Activated naive CD4-positive, alpha-beta T cell treated with anti-CD3 and anti-CD28 coated beads, Interleukin-2, amount 50 U/mL, for 24 hours (primary cell): Measurements from ENCODE around the gene KREMEN1.
A peak's percentile ranks its signal among the peaks of the same experiment; 100 is the strongest.
"Not testable (repeated sequence)": the region's sequence is repeated elsewhere in the genome, so short reads cannot be mapped to it uniquely, and the experiment has no call there.

Source experiments
- H3K27ac Mint-ChIP-seq: one replicate; pipeline ENCODE4 v1.8.0; 2021; ENCODE audit warnings: mild to moderate bottlenecking, mixed read lengths
- H3K27me3 Mint-ChIP-seq: one replicate; pipeline ENCODE4 v1.8.0; 2021; ENCODE audit warnings: mixed read lengths
- H3K36me3 Mint-ChIP-seq: one replicate; pipeline ENCODE4 v1.8.0; 2021; ENCODE audit warnings: mixed read lengths
- H3K4me1 Mint-ChIP-seq: one replicate; pipeline ENCODE4 v1.8.0; 2021; ENCODE audit warnings: mixed read lengths
- H3K4me3 Mint-ChIP-seq: one replicate; pipeline ENCODE4 v1.8.0; 2021; ENCODE audit warnings: mild to moderate bottlenecking, mixed read lengths
- H3K9me3 Mint-ChIP-seq: one replicate; pipeline ENCODE4 v1.8.0; 2021; ENCODE audit warnings: mixed read lengths

Gene KREMEN1, protein sequence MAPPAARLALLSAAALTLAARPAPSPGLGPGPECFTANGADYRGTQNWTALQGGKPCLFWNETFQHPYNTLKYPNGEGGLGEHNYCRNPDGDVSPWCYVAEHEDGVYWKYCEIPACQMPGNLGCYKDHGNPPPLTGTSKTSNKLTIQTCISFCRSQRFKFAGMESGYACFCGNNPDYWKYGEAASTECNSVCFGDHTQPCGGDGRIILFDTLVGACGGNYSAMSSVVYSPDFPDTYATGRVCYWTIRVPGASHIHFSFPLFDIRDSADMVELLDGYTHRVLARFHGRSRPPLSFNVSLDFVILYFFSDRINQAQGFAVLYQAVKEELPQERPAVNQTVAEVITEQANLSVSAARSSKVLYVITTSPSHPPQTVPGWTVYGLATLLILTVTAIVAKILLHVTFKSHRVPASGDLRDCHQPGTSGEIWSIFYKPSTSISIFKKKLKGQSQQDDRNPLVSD

GRCh38 chr22:29072979-29073617, at the start of gene KREMEN1:
TSS of gene KREMEN1 (plus strand) at chr22:29073035. CDS start at chr22:29073131, 96 bp downstream.
- Mint-ChIP-seq H3K4me1 (peaks cover 26% of the 10 kb centered on the region), H3K36me3 (peaks cover 2% of the 10 kb centered on the region), H3K27me3 (peaks cover 30% of the 10 kb centered on the region), H3K9me3 (no peaks in the 10 kb centered on the region), H3K27ac (no peak within 1 kb of the TSS), H3K4me3 (peak within 1 kb of the TSS; percentile 78)

DNA sequence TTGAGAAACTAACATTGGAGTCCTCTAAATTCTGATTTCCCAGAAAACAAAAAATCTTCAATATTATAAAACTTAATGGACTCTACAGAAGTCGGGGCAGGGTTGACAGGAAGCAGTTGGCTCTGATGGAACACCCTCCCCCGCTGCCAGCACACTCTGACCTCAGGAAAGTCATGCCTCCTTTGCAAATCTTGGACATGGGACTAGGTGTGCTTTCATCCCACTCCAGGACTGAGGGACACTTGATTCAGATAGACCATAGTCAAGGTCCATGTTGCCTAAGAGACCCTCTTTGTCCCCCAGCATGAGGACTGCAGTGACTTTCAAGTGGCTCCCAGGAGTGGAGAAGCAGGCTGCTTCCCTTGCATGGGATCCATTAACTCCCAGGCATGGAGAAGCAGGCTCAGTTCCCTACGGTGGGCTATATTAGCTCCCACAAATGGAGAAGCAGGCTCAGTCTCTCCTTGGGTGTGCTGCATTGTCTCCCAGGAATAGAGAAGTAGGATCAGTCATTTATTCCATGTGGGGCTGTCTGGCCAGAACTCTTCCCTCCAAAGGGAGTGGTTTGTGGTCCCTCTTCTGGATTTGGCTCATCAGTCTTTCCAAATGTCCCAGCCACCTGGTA, 49.6 kb upstream of the KREMEN1 start:
- H3K4me3 Mint-ChIP-seq: no peak overlapping the region
- peaks cover 5% of the 10 kb centered on the region for H3K27me3 Mint-ChIP-seq
- H3K27ac Mint-ChIP-seq: no peak overlapping the region
- H3K4me1 Mint-ChIP-seq: no peaks in the 10 kb centered on the region
- H3K36me3 Mint-ChIP-seq: peaks cover 3% of the 10 kb centered on the region
- peaks cover 4% of the 10 kb centered on the region for H3K9me3 Mint-ChIP-seq

DNA sequence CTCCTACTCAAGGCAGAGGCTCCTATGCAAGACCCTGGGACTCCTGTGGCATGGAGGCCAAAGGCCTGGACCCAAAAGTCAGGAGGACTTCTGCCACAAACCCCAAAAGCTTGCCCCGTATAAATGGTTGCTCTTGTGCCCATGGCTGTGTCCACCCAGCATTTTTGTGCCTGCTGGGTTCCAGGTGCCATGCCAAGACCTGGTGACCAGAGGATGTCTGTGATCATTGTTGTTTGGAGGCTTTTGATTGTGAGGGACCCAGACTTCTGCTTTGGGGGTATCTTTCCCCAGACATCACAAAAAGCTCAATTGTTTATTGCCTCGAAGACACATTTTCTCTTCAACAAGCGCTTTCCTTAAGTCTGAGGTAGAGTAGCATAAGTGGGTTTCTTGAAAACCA, 46.3 kb upstream of the KREMEN1 start:
- Mint-ChIP-seq H3K27me3 (peaks cover 24% of the 10 kb centered on the region), H3K9me3 (no peaks in the 10 kb centered on the region), H3K36me3 (peaks cover 2% of the 10 kb centered on the region), H3K27ac (no peak overlapping the region), H3K4me1 (peaks cover 15% of the 10 kb centered on the region), H3K4me3 (no peak overlapping the region)

- Mint-ChIP-seq H3K36me3 (peaks cover 2% of the 10 kb centered on the region), H3K9me3 (no peaks in the 10 kb centered on the region), H3K4me1 (peaks cover 15% of the 10 kb centered on the region), H3K27me3 (peaks cover 27% of the 10 kb centered on the region), H3K27ac (no peak overlapping the region), H3K4me3 (no peak overlapping the region)
Measured at GRCh38 chr22:29028468-29028867, 44.4 kb upstream of the KREMEN1 start.

DNA sequence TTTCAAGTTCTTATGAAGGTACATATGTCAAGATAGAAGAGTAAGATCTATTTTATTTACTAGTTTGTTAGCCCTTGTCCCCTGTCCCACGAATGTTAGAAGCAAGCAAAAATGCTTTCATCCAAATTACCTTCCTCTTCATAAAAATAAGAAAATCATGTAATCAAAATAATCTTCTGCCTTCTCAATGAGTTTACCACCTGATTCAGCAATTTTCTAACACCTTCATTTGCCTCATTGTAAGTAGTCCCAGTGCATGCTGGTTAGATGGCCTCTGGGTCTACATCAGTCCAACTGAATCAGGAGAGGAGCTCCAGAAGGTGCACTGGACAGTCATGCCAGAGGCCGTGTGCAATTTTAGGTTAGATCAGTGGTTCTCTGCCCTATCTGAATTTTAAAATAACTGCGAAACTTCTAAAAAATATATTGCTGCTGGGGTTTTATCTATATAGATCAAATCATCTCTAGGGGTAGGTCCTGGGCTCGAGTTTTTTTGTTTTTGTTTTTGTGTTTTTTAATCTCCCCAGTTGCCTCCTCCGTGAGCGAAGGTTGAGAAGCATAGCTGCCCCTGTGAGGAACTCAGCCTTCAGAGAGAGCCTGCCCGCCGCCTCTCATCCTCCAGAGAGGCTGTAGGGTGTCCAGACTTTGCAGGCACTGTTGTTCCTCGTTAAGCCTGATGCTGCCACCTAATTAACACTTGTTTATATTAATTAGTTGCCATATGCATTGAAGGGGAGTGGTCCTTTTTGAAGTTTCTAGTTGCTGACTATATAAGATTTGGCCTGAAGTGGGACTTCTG, 43.4 kb upstream of the KREMEN1 start:
- Mint-ChIP-seq H3K27me3 (peaks cover 25% of the 10 kb centered on the region), H3K4me1 (peaks cover 15% of the 10 kb centered on the region), H3K27ac (no peak overlapping the region), H3K36me3 (peaks cover 2% of the 10 kb centered on the region), H3K9me3 (no peaks in the 10 kb centered on the region), H3K4me3 (no peak overlapping the region)

DNA sequence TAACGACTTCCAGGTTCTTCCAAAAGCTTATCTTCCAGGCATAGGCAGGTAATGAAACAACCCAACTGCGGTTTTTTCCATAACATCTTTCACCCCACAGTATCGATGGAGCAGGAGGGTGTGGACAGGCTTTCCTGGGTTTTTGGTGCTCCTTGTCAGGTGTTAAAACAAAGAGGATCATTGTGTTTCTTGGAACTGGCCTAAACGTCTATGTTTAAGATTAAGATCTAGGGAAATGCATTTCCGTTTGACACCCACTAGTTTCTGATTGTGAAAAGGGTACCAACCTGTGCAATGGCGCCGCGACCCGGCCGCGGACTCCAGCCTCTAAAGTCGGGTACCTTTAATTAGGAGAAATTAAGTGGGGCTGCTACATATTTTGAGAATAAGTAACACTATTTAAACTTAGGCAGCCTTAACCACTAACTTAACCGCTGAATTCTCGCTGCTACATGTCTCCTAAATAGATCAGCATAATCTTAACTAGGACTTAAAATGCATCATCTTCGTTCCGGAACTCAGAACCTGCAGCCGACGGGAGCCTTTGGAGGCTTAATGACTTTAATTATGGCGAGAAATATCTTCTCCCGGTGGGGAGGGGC, 42.7 kb upstream of the KREMEN1 start:
- peaks cover 2% of the 10 kb centered on the region for H3K36me3 Mint-ChIP-seq
- peak overlapping the region; percentile 39 for H3K4me3 Mint-ChIP-seq
- H3K4me1 Mint-ChIP-seq: peaks cover 15% of the 10 kb centered on the region
- peaks cover 25% of the 10 kb centered on the region for H3K27me3 Mint-ChIP-seq
- no peak overlapping the region for H3K27ac Mint-ChIP-seq
- no peaks in the 10 kb centered on the region for H3K9me3 Mint-ChIP-seq

DNA sequence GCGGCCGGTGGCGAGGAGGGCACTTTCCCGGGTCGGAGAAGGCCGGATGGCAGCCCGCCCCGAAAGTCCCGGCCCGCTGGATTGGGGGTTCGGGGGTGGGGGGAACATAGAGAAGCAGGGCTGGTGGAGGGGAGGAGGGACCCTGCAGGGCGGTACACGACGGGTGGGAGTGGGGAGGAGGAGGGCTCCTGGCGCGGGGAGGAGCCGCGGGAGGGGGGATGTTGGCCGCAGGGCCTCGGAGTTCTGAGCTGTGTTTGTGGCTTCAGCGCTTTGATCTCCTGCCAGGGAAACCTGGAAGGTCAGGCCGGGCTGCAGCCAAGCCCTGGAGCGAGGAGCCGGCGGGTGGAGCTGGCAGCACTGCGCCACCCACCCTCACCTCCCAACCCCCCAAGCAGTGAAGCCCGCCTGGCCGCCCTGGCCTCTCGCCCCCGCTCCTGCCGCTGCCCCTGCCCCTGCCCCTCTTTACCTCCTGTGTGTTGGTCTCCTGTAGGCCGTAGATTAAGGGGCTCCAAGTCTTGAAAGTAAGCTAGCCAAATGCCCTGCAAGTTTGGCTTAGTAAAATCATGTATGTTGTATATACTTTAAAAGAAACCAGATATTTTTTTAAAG, 42.1 kb upstream of the KREMEN1 start:
- peaks cover 2% of the 10 kb centered on the region for H3K36me3 Mint-ChIP-seq

GRCh38 chr22:29031227-29032011, 41.4 kb upstream of the KREMEN1 start:
- peaks cover 2% of the 10 kb centered on the region for H3K36me3 Mint-ChIP-seq
- peak overlapping the region; percentile 23 for H3K4me3 Mint-ChIP-seq
- no peak overlapping the region for H3K27ac Mint-ChIP-seq
- H3K27me3 Mint-ChIP-seq: peaks cover 25% of the 10 kb centered on the region
- H3K9me3 Mint-ChIP-seq: no peaks in the 10 kb centered on the region
- H3K4me1 Mint-ChIP-seq: peaks cover 15% of the 10 kb centered on the region

More for the DNA sequence above, 42.1 kb upstream of the KREMEN1 start:
- Mint-ChIP-seq H3K4me3 (peak overlapping the region; percentile 39), H3K27me3 (peaks cover 25% of the 10 kb centered on the region), H3K4me1 (peaks cover 15% of the 10 kb centered on the region), H3K9me3 (no peaks in the 10 kb centered on the region), H3K27ac (no peak overlapping the region)

DNA sequence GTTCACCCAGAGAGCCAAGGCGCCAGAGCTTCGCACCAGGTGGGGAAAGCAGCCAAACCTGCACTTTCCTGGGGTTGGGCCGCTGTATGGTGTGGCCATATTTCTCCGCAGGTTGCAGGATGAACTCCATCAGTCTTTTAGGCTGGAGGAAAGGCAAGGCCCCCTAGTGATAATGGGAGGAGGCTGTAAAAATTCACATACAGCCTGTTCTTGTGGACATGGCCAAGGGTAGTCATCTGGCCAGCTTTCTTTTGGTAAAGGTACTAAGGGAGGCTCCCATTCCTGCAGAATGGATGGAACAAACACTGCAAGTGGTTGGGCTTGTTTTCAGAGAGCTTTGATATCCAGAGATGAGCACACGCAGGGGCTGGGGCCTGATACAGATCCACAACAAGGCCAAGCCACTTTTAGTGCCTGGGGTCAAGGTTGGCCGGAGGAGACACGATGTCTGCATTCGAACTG, 40.8 kb upstream of the KREMEN1 start:
- no peak overlapping the region for H3K27ac Mint-ChIP-seq
- no peaks in the 10 kb centered on the region for H3K9me3 Mint-ChIP-seq
- H3K27me3 Mint-ChIP-seq: peaks cover 25% of the 10 kb centered on the region
- no peak overlapping the region for H3K4me3 Mint-ChIP-seq
- peaks cover 2% of the 10 kb centered on the region for H3K36me3 Mint-ChIP-seq
- H3K4me1 Mint-ChIP-seq: peaks cover 15% of the 10 kb centered on the region

DNA sequence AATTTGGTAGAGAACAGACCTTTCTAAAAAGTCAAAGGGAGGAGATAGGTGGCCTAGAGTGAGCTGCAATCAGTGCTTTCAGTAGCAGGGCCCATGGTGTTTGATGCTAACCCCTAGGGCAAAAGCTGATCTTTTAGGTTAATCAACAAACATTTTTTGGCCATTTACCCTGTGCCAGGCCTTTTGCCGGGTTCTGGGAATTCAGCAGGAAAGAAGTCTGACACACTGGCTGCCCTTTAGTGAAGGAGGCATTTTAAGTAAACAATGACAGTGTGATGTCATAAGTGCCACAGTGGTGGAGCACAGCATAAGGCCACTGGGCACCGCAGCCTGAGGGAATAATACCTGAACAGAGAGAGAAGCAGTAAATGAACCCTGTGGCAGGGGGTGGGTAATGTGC, 40.3 kb upstream of the KREMEN1 start:
- H3K36me3 Mint-ChIP-seq: peaks cover 2% of the 10 kb centered on the region
- no peak overlapping the region for H3K4me3 Mint-ChIP-seq
- peaks cover 15% of the 10 kb centered on the region for H3K4me1 Mint-ChIP-seq
- peaks cover 25% of the 10 kb centered on the region for H3K27me3 Mint-ChIP-seq
- no peak overlapping the region for H3K27ac Mint-ChIP-seq
- H3K9me3 Mint-ChIP-seq: no peaks in the 10 kb centered on the region

DNA sequence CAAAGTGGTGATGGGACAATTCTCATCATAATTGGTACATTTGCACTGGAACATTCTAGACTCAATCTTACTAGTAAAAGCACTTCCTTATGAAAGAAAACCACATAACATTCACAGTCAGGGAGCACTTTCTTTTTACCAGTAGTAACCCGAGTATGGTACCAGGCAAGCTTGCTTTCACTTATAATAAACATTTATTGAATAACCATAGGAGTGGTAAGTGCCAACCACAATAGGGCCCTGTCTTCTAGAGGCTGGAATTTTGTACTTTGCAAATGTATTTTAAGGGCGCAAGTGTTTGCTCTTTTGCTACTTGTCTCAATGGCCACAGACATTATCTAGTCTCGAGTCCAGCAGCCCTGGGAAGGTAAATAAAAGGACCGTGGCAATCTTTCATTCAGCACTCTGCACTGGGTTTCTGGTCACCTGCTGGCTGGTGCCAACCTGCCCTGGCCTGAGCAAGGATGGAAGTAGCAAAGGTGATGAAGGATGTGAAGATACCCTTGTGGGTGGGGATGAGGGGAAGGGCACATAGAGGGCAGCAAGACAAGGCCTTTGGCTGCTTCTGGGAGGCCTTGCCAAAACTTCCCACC, 35.4 kb upstream of the KREMEN1 start:
- H3K27me3 Mint-ChIP-seq: peaks cover 3% of the 10 kb centered on the region
- H3K4me3 Mint-ChIP-seq: no peak overlapping the region
- no peaks in the 10 kb centered on the region for H3K9me3 Mint-ChIP-seq
- no peaks in the 10 kb centered on the region for H3K36me3 Mint-ChIP-seq
- no peak overlapping the region for H3K27ac Mint-ChIP-seq
- H3K4me1 Mint-ChIP-seq: no peaks in the 10 kb centered on the region

DNA sequence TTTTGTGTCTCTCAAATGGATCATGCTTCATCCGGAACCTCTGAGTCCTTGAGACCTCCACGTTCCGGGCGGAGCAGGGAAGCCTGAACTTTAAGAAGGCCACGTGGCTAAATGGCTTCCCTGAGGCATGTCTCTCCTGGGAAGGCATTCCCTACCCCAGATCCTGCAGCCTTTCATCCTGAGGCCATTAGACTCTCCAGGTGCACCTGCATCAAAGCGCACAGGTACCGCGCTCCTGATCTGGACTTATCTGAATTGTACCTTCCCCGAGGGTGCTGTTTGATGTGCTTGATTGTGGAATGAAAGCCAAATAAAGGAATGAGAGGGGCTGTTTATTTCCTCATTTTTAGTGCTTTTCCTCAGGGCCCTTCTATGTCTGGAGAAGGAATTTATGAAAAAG, 33.7 kb upstream of the KREMEN1 start:
- Mint-ChIP-seq H3K36me3 (no peaks in the 10 kb centered on the region), H3K4me1 (no peaks in the 10 kb centered on the region), H3K9me3 (no peaks in the 10 kb centered on the region), H3K4me3 (no peak overlapping the region), H3K27ac (peak overlapping the region; percentile 17), H3K27me3 (peaks cover 3% of the 10 kb centered on the region)

- H3K27ac Mint-ChIP-seq, H3K4me1 Mint-ChIP-seq, H3K36me3 Mint-ChIP-seq, H3K4me3 Mint-ChIP-seq, H3K27me3 Mint-ChIP-seq, H3K9me3 Mint-ChIP-seq: not testable (repeated sequence)
Measured at GRCh38 chr22:29039684-29040083, 33.2 kb upstream of the KREMEN1 start.
